Measurements from ENCODE around the gene CTPS1.

DNA sequence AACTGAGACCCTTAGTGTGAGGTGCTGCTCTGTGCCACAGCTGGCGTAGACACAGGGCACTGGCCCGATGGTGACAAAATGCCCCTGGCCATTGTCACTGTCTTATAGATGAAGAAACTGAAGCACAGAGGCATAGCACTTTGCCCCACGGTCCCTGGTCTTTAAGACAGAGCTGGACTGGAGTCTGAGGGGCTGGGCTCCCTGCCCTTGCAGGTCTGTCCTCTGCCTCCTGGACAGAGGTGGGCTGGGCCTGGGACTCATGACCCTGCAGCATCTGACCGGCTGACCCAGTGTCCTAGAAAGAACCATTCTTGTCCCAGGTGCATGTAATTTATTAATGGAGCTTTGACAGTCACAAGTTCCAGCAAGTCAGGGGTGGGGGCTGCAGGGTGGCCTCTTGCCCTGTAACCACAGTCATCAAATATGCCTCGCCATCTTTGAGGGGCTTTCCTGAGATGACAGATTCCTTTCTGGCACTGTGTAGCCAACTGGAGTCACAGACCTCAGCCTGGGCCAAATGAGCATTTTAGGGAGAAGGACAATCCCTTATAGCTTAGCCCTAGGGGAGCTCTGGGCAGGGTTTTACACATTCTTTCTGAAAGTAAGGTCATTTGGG is 35.9 kb downstream of the CTPS1 start:
- TF ChIP-seq, protein P1, sequence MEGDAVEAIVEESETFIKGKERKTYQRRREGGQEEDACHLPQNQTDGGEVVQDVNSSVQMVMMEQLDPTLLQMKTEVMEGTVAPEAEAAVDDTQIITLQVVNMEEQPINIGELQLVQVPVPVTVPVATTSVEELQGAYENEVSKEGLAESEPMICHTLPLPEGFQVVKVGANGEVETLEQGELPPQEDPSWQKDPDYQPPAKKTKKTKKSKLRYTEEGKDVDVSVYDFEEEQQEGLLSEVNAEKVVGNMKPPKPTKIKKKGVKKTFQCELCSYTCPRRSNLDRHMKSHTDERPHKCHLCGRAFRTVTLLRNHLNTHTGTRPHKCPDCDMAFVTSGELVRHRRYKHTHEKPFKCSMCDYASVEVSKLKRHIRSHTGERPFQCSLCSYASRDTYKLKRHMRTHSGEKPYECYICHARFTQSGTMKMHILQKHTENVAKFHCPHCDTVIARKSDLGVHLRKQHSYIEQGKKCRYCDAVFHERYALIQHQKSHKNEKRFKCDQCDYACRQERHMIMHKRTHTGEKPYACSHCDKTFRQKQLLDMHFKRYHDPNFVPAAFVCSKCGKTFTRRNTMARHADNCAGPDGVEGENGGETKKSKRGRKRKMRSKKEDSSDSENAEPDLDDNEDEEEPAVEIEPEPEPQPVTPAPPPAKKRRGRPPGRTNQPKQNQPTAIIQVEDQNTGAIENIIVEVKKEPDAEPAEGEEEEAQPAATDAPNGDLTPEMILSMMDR (conservative IDR thresholded peaks at IDR 0.05 in 1 of 2, IDR thresholded peaks at IDR 0.05 in 1 of 2; ENCODE audit: low read depth in 1 of 2, low read length in 2 of 2), result no peak
- no peak for TF ChIP-seq EZH2 (IDR thresholded peaks at IDR 0.05; ENCODE audit: low read length, missing control alignments)

All from fibroblast of lung (primary cell).